ENCODE data around the gene SDHA. TPM values are rescaled to one million over a fixed set of nuclear protein-coding genes. Genes with fewer than 3 reads are reported as not detected.
A peak's percentile ranks its signal among the peaks of the same experiment; 100 is the strongest.
"Not testable (repeated sequence)": the region's sequence is repeated elsewhere in the genome, so short reads cannot be mapped to it uniquely, and the experiment has no call there.

SDHA gene
- total RNA-seq, 1 donor from 2014 or later: 84.7 TPM

GRCh38 chr5:252546-252945 lies 34.4 kb downstream of the SDHA start:
- intact Hi-C loops (cut with DNase I): no loop called here
- Histone ChIP-seq H3K27me3 (no peaks in the 10 kb centered on the region), H3K4me3 (no peak overlapping the region), H3K4me1 (peaks cover 12% of the 10 kb centered on the region), H3K9me3 (no peaks in the 10 kb centered on the region), H3K36me3 (peaks cover 0 to 55% of the 10 kb centered on the region in 2 donors), H3K27ac (peak overlapping the region; percentile 2)
- no peak for DNase-seq (ENCODE audit: extremely low spot score in 2 of 2)
- TF ChIP-seq CTCF (IDR thresholded peaks at IDR 0.05) (no peak), POLR2A (IDR thresholded peaks at IDR 0.05) (no peak), POLR2AphosphoS5 (IDR thresholded peaks at IDR 0.05; ENCODE audit: insufficient read depth in 1 of 2, low read depth in 1 of 2) (no peak)

GRCh38 chr5:254322-254721 lies 36.2 kb downstream of the SDHA start:
- intact Hi-C loops (cut with DNase I); H3K27me3 ChIP-seq; H3K27ac ChIP-seq; H3K9me3 ChIP-seq; H3K4me3 ChIP-seq; DNase-seq (ENCODE audit: extremely low spot score in 2 of 2): not testable (repeated sequence)
- Histone ChIP-seq H3K4me1 (peaks cover 12% of the 10 kb centered on the region), H3K36me3 (peaks cover 0 to 47% of the 10 kb centered on the region in 2 donors)

- peaks cover 0 to 43% of the 10 kb centered on the region in 2 donors for H3K36me3 ChIP-seq
- intact Hi-C loops (cut with DNase I); H3K4me3 ChIP-seq; H3K27me3 ChIP-seq; H3K27ac ChIP-seq; DNase-seq (ENCODE audit: extremely low spot score in 2 of 2); H3K9me3 ChIP-seq: not testable (repeated sequence)
- peaks cover 12% of the 10 kb centered on the region for H3K4me1 ChIP-seq
Measured at GRCh38 chr5:255116-255515, 37.0 kb downstream of the SDHA start.

GRCh38 chr5:256347-256746 lies 38.2 kb downstream of the SDHA start:
- H3K27me3 ChIP-seq; H3K9me3 ChIP-seq; DNase-seq (ENCODE audit: extremely low spot score in 2 of 2); H3K27ac ChIP-seq; intact Hi-C loops (cut with DNase I); H3K4me3 ChIP-seq: not testable (repeated sequence)
- H3K36me3 ChIP-seq: peaks cover 0 to 43% of the 10 kb centered on the region in 2 donors
- peaks cover 12% of the 10 kb centered on the region for H3K4me1 ChIP-seq

- DNase-seq (ENCODE audit: extremely low spot score in 2 of 2): no peak
- Histone ChIP-seq H3K9me3 (no peaks in the 10 kb centered on the region), H3K36me3 (peaks cover 0 to 43% of the 10 kb centered on the region in 2 donors), H3K4me3 (no peak overlapping the region), H3K27ac (no peak overlapping the region), H3K4me1 (peaks cover 12% of the 10 kb centered on the region), H3K27me3 (no peaks in the 10 kb centered on the region)
- intact Hi-C loops (cut with DNase I): no loop called here
- TF ChIP-seq CTCF (IDR thresholded peaks at IDR 0.05) (no peak), POLR2A (IDR thresholded peaks at IDR 0.05) (no peak), POLR2AphosphoS5 (IDR thresholded peaks at IDR 0.05; ENCODE audit: insufficient read depth in 1 of 2, low read depth in 1 of 2) (no peak)
Measured at GRCh38 chr5:257148-257547, 39.0 kb downstream of the SDHA start.

GRCh38 chr5:263275-263974 lies 45.3 kb downstream of the SDHA start:
- peaks cover 0 to 17% of the 10 kb centered on the region in 2 donors for H3K36me3 ChIP-seq
- H3K4me3 ChIP-seq; H3K27ac ChIP-seq; H3K27me3 ChIP-seq; H3K9me3 ChIP-seq; DNase-seq (ENCODE audit: extremely low spot score in 2 of 2); H3K4me1 ChIP-seq; intact Hi-C loops (cut with DNase I): not testable (repeated sequence)

GRCh38 chr5:264338-264737 lies 46.2 kb downstream of the SDHA start:
- TF ChIP-seq CTCF (IDR thresholded peaks at IDR 0.05): no peak
- no peak for TF ChIP-seq POLR2A (IDR thresholded peaks at IDR 0.05)
- no peak for TF ChIP-seq POLR2AphosphoS5 (IDR thresholded peaks at IDR 0.05; ENCODE audit: insufficient read depth in 1 of 2, low read depth in 1 of 2)
- H3K4me1 ChIP-seq: no peaks in the 10 kb centered on the region
- H3K27ac ChIP-seq: no peak overlapping the region
- H3K9me3 ChIP-seq: no peaks in the 10 kb centered on the region
- no peak for DNase-seq (ENCODE audit: extremely low spot score in 2 of 2)
- intact Hi-C loops (cut with DNase I): no loop called here
- no peaks in the 10 kb centered on the region for H3K27me3 ChIP-seq
- H3K36me3 ChIP-seq: peaks cover 0 to 14% of the 10 kb centered on the region in 2 donors
- no peak overlapping the region for H3K4me3 ChIP-seq

- DNase-seq (ENCODE audit: extremely low spot score in 2 of 2); H3K4me1 ChIP-seq; intact Hi-C loops (cut with DNase I); H3K9me3 ChIP-seq; H3K27me3 ChIP-seq; H3K27ac ChIP-seq; H3K4me3 ChIP-seq: not testable (repeated sequence)
- peaks cover 0 to 14% of the 10 kb centered on the region in 2 donors for H3K36me3 ChIP-seq
Measured at GRCh38 chr5:266311-267026, 48.3 kb downstream of the SDHA start.
